Peyer's patch (tissue), 4 donors: ENCODE results near the gene TMTC2. TPM values are rescaled to one million over a fixed set of nuclear protein-coding genes. Genes with fewer than 3 reads are reported as not detected.

Experiments
- DNase-seq, 3 donors: peaks; one replicate each; pipeline ENCODE4 v3.0.0-alpha.2; 2017 to 2019
- H3K27ac ChIP-seq, 4 donors: fragments of 200-600 bp; sonication (generic); one replicate each; pipeline ENCODE4 v1.5.1; 2016 to 2019
- H3K27me3 ChIP-seq, 2 donors: fragments of 200-600 bp; sonication (generic); one replicate each; pipeline ENCODE4 v1.5.1; 2019
- H3K36me3 ChIP-seq, 3 donors: fragments of 200-600 bp; sonication (generic); one replicate each; pipeline ENCODE4 v1.5.1; 2016 to 2019
- H3K4me1 ChIP-seq, 4 donors: fragments of 200-600 bp; sonication (generic); one replicate each; pipeline ENCODE4 v1.5.1; 2016 to 2019
- H3K4me3 ChIP-seq, 4 donors: fragments of 200-600 bp; sonication (generic); 1 replicate in 3 of 4; 2 replicates in 1 of 4; pipeline ENCODE4 v1.5.1; 2016 to 2019; ENCODE audit warnings: mild to moderate bottlenecking in 1 of 4
- H3K9me3 ChIP-seq, 4 donors: fragments of 200-600 bp; sonication (generic); one replicate each; pipeline ENCODE4 v1.5.1; 2016 to 2019; ENCODE audit warnings: mild to moderate bottlenecking in 1 of 4
- CTCF ChIP-seq, 6 experiments: fragments of 450-650 bp in 4 of 6; fragments of 200-600 bp in 2 of 6; sonication (generic) in 1 of 6; IDR thresholded peaks; one replicate each; pipeline ENCODE4 v1.5.1; 2017 to 2019; ENCODE audit warnings: antibody characterized with exemption in 6 of 6, mild to moderate bottlenecking in 3 of 6, moderate library complexity in 1 of 6
- POLR2A ChIP-seq, 2 donors: fragments of 450-650 bp; IDR thresholded peaks; one replicate each; pipeline ENCODE4 v1.5.1; 2017; ENCODE audit warnings: antibody characterized with exemption in 2 of 2, mild to moderate bottlenecking in 2 of 2, moderate library complexity in 2 of 2
- small RNA-seq, 2 donors: library from RNA; depleted of rRNA; stranded (forward); fragments of <200 nt; gene quantifications; one replicate each; pipeline ENCODE3, GENCODE V24; 2016
- total RNA-seq, 4 donors: library from RNA; depleted of rRNA; stranded (reverse); fragments of >200 nt; gene quantifications; one replicate each; pipeline ENCODE4 v1.1.0, GENCODE V29; 2016

Gene TMTC2
- total RNA-seq, 4 donors from 2014 or later, result 7.0 to 19.8 (median 8.5) TPM

- Histone ChIP-seq H3K27ac (no peak overlapping the region), H3K36me3 (no peaks in the 10 kb centered on the region), H3K4me1 (no peaks in the 10 kb centered on the region), H3K9me3 (no peaks in the 10 kb centered on the region), H3K4me3 (no peak overlapping the region), H3K27me3 (no peaks in the 10 kb centered on the region)
- no peak for DNase-seq
- TF ChIP-seq POLR2A (IDR thresholded peaks at IDR 0.05) (no peak), CTCF (IDR thresholded peaks at IDR 0.05) (no peak)
Measured at GRCh38 chr12:83172866-83173649, 486.4 kb downstream of the TMTC2 start.

GRCh38 chr12:83179999-83180398 is 493.3 kb downstream of the TMTC2 start:
- Histone ChIP-seq H3K4me3 (no peak overlapping the region), H3K36me3 (no peaks in the 10 kb centered on the region), H3K9me3 (no peaks in the 10 kb centered on the region), H3K27me3 (no peaks in the 10 kb centered on the region), H3K27ac (no peak overlapping the region), H3K4me1 (no peaks in the 10 kb centered on the region)
- no peak for TF ChIP-seq POLR2A (IDR thresholded peaks at IDR 0.05)
- TF ChIP-seq CTCF (IDR thresholded peaks at IDR 0.05), result no peak
- DNase-seq, result no peak

- no peaks in the 10 kb centered on the region for H3K36me3 ChIP-seq
- no peak for DNase-seq
- H3K27ac ChIP-seq, result no peak overlapping the region
- no peaks in the 10 kb centered on the region for H3K9me3 ChIP-seq
- no peaks in the 10 kb centered on the region for H3K27me3 ChIP-seq
- no peaks in the 10 kb centered on the region for H3K4me1 ChIP-seq
- no peak overlapping the region for H3K4me3 ChIP-seq
- TF ChIP-seq CTCF (IDR thresholded peaks at IDR 0.05) (no peak), POLR2A (IDR thresholded peaks at IDR 0.05) (no peak)
Measured at GRCh38 chr12:83181074-83181473, 494.4 kb downstream of the TMTC2 start.

- Histone ChIP-seq H3K9me3 (no peaks in the 10 kb centered on the region), H3K27me3 (no peaks in the 10 kb centered on the region), H3K4me3 (no peak overlapping the region), H3K36me3 (no peaks in the 10 kb centered on the region), H3K4me1 (no peaks in the 10 kb centered on the region), H3K27ac (no peak overlapping the region)
- DNase-seq, result no peak
- TF ChIP-seq POLR2A (IDR thresholded peaks at IDR 0.05) (no peak), CTCF (IDR thresholded peaks at IDR 0.05) (no peak)
Measured at GRCh38 chr12:83183132-83183531, 496.4 kb downstream of the TMTC2 start.

Small RNA genes lying within 50 kb of the gene (small RNA-seq; reads per million reads assigned to genes)
- 0 reads per million in 2 donors for gene RNU6-977P
